HG03558 (cell line): ENCODE measurements around the gene HIVEP3.

Experiments
- ATAC-seq: cut with Tn5 transposase; IDR thresholded peaks from one replicate; pipeline ENCODE4 v1.9.1; 2021; ENCODE audit warnings: moderate number of reproducible peaks; ENCODE audit not compliant: unreplicated experiment; ENCODE audit errors: extremely low read depth

The HIVEP3 gene

GRCh38 chr1:41647221-41648135 is 271.2 kb downstream of the HIVEP3 start:
- no peak for ATAC-seq

DNA sequence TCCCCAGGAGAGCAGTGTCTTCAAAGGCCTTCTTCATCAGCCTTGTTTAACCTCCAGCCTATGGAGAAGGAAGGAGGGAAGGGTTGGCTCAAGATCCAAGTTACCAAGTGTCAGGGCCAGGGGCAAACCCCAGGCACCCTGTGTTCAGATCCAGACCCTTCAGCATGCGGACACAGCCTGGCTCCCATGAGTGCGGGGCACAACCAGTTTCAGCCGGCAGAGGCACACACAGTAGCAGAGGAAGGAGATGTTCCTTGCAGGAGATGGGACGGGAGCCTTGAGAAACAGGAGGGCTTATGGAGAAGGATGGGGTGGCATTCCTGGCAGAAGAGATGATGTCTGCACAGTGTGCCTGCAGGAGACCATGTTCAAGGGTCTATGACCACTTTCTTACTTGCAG is 272.5 kb downstream of the HIVEP3 start:
- ATAC-seq: no peak

- ATAC-seq: no peak
Measured at GRCh38 chr1:41645062-41645461, 273.7 kb downstream of the HIVEP3 start.

DNA sequence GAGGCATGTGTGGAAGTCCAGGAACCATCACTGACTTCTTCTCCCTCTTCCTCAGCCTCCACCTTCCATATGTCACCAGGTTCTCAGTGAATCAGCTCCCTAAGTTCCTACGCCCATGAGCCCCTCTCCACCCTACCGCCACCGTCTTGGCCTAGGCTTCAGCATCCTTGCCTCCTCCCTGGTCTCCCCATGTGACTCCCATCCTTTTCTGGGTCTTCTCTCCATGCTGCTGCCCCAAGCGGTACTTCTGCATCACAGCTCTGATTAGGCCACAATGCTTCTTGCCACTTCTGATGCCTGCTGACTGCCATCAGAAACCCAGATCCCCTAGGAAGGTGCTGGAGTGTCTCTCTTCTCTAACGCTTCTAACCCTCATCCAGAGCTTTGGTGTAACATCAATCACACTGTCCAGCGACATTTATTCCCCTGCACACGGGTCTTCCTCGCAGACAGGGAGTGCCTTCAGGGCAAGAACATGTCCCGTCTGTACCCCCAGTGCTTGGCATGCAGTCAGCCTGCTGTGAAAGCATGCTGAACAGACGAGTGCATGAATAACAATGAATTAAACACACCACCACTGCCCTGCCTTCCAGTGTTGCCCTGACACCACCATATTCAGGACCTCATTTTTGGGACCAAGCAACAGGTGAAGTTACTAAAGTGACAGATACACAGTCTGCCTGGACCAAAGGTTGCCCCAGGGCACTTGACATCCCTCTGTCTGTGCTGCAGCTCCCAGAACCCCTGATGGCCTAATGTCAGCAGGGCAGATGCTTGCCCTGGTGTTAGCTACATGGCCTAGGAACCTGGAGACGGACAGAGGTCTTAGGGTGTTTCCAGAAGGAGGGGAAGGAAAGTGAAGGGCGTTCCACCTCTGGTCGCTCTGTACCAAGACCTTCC is 275.6 kb downstream of the HIVEP3 start:
- ATAC-seq: no peak

DNA sequence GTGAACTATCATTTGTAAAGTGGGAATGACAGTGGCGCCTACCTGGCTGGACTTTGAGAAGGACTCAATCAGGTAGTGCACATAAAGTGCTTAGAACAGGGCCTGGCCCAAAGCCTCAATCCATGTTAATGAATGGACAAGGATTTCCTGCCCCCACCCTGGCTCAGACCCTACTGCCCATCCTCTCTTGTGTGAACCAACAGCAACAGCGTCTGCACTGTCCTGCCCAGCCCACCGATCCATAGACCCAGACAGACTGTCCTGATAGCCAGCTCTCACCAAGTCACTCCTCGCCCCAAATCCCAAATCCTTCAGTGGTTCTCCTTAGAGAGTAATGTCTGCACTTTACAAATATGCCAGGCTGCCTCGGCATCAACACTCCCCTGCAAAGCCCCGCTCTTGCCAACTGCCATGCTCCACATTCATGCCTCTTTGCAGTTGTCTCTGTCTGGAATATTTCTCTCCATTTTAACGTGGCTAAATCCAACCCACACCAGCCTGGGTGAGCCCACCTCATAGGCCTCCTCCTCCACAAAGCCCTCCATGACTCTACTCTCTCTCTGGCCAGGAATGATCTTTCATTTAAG is 276.7 kb downstream of the HIVEP3 start:
- no peak for ATAC-seq

DNA sequence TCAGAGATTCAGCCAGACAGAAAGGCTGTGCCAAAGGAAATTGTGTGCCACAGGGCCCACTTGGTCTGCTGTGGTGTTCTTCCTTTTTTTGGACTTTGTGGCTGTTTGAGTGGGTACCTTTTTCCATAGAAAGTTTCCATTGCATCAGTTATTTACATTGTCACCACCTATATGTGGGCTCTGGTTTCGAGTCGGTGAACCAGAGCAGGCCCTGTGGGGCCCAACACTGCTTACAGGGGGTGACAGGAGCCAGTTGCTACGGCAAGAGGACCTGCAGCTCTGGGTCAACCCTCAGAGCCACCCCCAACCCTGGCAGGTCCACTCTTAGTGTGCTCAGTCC is 277.3 kb downstream of the HIVEP3 start:
- ATAC-seq: no peak

DNA sequence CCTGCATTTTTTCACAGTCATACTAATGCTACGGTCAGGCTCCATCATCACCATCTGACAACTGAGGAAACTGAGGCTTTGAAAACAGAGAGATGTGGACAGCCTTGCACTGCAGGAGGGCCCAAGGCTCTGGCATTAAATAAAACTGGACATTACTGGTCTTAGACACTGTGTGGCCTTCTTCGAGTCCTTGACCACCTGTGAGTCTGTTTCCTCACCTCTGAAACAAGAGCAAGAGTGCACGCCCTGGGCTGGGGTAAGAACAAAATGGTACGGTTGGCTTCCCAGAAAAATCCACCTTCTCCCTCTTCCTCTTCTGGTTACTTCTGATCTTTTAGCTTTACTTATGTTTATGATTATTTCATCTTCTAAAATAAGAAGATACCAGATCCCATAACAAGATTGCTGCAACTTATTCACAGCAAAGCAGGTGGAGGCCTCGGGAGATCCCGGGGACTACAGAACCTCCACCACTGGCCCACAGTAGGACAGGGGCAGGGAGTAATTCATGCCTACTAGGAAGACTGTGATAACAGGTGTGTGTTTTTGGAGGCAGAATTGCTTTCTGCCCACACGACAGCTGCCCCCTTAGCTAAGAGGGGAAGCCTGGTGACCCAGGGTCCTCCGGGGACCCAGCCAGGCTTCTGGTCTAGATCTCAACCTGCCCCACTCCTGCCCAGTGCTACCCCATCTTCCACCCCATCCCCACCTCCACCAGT is 277.8 kb downstream of the HIVEP3 start:
- ATAC-seq: no peak

GRCh38 chr1:41640141-41640751 is 278.5 kb downstream of the HIVEP3 start:
- ATAC-seq: no peak

GRCh38 chr1:41639332-41639936 is 279.3 kb downstream of the HIVEP3 start:
- ATAC-seq: no peak

DNA sequence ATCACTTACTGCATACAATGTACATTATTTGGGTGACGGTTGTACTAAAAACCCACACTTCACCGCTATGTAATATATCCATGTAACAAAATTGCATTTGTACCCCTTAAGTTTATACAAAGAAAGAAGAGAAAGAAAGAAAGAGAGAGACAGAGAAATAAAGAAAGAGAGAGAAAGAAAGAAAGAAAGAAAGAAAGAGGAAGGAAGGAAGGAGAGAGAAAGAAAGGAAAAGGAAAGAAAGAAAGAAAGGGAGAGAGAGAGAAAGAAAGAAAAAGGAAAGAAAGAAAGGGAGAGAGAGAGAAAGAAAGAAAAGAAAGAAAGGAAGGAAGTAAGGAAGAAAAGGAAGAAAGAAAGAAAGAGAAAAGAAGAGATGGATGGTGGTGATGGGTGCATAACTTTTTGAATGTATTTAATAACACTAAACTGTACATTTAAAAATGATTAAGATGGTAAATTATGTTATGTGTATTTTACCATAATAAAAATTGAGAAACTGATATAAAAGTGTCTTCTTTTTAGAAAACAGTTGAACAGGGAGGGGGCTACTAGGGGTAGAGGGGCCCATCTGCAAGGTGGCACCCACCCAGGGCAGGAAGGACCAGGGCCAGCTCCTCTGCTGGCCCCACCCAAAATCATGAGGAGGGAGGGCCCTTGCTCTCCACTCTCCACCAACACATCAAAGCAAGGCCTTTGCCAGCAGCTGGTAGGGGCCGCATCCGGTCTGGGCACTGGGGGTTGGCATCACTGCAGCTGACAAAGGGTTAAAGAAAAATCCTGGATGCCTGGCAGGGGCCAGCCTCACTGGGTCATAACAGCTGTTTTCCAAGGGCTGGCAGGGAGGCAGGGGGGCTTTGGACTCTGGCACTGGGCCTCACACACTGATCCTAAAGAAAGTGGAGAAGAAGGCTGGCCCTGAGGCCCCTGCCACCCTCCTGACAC is 280.4 kb downstream of the HIVEP3 start:
- ATAC-seq: no peak

DNA sequence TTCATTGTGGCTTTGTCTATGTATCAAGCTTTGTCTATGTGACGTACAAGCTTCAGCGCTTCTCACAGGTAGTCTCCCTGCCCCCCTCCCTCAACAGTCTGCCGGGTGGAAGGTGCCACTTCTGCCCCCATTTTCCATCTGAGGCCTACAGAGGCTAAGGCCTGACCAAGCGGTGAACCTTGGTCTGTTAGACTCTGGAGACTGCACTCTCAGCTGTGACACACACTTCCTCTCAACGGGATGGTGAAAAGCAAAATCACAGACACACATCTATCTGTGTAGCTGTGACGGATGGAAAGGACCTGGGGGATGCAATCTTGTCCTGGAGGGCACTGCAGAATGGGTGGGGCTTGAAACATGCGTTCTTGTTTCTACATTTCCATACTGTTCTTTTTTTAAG is 281.4 kb downstream of the HIVEP3 start:
- no peak for ATAC-seq

GRCh38 chr1:41633764-41634163 is 285.0 kb downstream of the HIVEP3 start:
- no peak for ATAC-seq

DNA sequence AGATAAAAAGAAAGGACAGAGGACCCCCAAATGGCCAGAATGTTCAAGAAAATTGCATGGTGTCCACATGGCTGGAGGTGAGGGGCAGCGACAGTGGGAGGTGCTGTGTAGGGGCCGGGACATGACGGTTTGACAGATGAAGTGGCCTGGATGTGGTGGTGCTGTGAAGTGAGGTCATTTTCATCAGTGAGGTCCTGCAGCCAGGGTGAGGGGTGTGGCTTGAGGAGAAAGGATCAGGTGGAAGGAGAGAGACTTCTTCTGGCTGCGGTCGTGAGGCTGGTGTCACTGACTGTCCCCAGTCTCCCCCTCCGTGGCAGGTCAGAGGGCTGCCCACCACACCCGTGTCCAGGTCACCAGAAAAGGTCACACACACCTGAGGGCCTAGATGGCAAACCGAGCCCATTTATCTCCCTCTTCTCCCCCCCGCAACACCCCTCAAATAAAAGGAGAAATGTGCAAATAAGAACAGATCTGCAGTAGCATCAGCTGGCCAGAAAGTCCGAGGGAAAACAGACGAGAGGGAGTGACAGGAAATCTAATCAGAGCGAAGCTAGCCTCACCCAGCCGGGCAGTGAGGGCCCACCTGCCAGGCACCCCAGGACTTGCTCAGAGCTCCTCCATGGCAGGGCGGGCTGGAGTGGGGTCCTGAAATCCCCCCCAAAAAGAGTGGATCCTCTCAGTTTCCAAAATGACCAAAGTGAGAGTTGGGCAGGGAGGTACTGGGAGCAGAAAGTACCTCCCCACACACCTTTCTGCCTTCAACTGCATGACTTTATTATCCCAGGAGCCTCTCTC is 285.7 kb downstream of the HIVEP3 start:
- ATAC-seq: no peak

DNA sequence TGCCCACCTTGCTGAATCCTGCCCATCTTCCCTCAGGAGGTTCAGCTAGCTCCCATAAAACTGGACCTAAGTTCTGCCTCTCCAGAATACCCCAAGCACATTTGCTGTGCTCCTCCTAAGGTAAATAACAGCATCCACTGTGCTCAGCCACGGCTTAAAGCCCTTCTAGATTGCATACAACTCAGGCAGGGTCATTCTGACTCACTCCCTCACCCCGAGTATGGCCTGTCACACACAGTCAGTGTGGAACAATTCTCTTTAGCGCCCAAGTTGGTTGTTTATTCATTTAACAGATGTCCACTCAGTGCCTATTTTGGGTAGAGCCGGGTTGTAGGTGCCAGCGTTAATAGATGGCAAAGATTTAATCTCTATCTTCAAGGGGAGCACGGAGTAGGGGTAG is 286.8 kb downstream of the HIVEP3 start:
- no peak for ATAC-seq

GRCh38 chr1:41631154-41631553 is 287.6 kb downstream of the HIVEP3 start:
- no peak for ATAC-seq

DNA sequence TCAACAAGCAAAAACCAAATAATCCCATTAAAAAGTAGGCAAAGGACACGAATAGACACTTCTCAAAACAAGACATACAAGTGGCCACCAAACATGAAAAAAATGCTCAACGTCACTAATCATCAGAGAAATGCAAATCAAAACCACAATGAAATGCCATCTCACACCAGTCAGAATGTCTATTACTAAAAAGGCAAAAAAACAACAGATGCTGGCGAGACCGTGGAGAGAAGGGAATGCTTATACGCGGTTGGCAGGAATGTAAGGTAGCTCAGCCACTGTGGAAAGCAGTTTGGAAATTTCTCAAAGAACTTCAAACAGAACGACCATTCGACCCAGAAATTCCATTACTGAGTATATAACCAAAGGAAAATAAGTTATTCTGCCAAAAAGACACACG is 289.2 kb downstream of the HIVEP3 start:
- ATAC-seq: no peak

DNA sequence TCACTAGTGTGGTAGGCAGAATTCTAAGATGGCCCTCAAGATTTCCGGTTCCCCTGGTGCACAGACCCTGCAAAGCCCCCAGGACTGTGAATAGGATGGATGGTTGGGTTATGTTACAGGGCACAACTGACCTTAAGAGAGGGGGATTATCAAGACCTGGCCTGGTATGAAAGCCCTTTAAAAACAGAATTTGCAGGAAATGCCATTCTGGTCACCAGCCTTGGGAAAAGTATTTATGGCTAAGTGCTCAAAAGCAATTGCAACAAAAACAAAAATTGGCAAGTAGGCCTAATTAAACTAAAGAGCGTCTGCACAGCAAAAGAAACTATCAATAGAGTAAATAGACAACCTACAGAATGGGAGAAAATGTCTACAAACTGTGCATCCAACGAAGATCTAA is 289.6 kb downstream of the HIVEP3 start:
- ATAC-seq: no peak
